Fibroblast of skin of left quadriceps (primary cell): ENCODE results near the gene ANAPC4.

Experiments used
- DNase-seq, 2 experiments: peaks; one replicate each; pipeline ENCODE4 v3.0.0-alpha.2; 2013; ENCODE audit warnings: low read depth in 2 of 2

The ANAPC4 gene

DNA sequence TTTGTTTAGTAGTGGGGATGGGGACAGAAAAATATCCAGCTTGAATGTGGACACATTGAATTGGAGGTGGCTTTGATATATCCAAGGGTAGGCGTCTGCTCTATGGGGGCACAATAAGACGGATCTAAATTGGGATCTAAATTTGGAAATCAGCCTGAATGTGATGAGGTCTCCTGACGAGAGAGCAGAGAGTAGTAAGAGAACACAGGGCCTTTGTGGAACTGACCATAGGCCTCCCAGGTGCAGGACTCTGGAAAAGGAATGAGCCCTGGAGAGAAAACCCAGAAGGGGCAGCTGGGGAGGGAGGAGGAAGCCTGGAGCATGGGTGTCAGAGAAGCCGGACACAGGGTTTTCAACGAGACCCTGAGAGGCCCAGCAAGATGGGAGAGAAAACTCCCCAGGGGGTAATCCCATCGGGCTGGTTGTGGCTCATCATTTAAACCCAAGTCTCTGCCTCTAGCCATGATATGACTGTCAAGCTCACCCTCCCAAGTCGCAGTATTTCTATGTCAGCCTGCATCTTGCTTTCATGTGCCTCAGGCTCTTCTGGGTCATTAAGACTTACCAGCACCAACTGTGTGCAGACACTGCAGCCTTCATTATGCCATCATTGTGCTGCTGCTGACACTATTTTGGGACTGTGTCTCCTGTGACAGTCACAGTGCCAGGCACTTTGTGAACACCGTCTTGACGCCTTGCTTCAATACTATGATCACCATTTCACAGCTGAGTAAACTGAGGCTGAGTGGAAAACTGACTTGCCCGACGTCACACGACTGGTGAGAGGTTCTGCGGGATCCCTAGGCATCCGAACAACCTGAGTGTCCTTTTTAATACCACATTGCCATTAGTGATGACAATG, 57.1 kb downstream of the ANAPC4 start:
- no peak for DNase-seq

GRCh38 chr4:25437926-25438325, 60.9 kb downstream of the ANAPC4 start:
- DNase-seq, result no peak

GRCh38 chr4:25439918-25440477, 62.9 kb downstream of the ANAPC4 start:
- DNase-seq, result peak; percentile 32 to 33

GRCh38 chr4:25440478-25441030, 63.5 kb downstream of the ANAPC4 start:
- no peak for DNase-seq

GRCh38 chr4:25441519-25442117, 64.6 kb downstream of the ANAPC4 start:
- peak; percentile 14 to 25 for DNase-seq

DNA sequence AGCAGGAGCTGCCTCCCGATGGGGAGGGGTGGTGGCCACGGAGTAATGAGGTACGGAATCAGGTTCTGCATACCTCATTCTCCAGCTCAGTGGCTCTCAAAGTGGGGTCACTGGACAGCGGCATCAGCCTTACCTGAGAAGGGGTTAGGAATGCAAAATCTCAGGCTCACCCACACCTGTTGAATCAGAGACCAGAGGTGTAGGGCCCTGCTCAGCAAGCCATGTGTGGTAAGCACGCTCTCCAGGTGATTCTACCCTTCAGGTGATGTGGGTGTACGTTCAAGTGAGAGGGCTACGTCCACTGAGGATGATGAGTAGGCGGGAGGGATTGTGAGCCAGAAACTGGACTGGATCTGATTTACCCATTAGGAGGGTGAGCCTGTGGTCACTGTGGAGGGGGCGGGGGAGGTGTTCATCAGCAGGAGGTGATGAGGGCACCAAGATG, 65.8 kb downstream of the ANAPC4 start:
- no peak for DNase-seq

DNA sequence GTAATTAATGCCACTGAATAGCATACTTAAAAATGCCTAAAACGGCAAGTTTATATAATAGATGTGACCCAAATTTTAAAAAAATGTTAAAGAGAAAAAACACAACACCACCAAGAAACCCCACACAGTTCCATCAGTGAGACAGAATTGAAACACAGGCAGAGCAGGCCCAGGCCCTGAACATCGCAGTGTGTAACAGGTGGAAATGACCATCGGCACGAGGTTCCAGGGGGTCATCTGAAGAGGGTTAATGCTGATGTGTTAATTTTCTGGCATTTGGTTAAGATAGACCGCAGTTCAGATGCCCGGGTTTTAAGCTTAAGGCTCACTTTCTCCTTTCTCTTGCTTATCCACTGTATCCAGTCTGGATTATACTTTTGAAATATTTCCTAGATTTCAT, 66.8 kb downstream of the ANAPC4 start:
- DNase-seq, result no peak

GRCh38 chr4:25446611-25447010, 69.5 kb downstream of the ANAPC4 start:
- DNase-seq, result no peak

DNA sequence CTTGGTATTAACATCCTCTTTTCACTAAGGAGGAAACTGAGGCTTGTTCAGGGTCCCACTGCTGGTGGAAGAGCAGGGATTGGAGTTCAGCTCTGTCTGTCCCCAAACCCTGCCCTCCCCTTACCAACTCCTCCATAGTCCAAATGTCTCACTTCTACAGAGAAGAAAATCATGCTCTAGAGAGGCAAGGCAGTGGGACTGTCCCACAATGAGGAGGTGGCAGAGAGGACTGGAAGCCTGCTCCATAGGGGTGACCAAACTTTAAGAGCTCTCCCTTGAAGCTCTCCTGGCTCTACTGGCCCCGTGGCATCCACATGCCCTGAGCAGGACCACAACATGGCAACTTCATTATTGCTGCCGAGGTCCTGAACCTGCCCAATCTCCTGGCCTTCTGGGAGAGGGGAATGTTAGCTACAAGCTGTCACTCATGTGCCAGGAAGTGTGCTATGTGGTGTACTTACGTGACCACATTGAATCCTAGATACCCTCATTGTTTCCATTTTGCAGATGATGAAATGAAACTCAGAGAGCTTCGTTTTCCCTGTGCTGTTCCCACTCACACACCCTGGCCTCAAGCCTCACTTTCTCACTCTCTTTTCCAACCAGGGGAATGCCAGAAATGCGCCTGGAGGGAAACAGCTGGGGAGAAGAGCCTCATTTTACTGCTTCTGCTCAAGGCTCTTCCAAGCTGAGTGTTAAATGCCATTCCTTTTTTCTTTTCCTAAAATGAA, 71.5 kb downstream of the ANAPC4 start:
- peak; percentile 24 to 46 for DNase-seq

- DNase-seq, result no peak
Observed at GRCh38 chr4:25449270-25449669, 72.2 kb downstream of the ANAPC4 start.

- DNase-seq, result no peak
Observed at GRCh38 chr4:25449688-25450087, 72.6 kb downstream of the ANAPC4 start.

- DNase-seq, result no peak
Observed at GRCh38 chr4:25450491-25450901, 73.4 kb downstream of the ANAPC4 start.

GRCh38 chr4:25451676-25452075, 74.6 kb downstream of the ANAPC4 start:
- DNase-seq, result no peak

DNA sequence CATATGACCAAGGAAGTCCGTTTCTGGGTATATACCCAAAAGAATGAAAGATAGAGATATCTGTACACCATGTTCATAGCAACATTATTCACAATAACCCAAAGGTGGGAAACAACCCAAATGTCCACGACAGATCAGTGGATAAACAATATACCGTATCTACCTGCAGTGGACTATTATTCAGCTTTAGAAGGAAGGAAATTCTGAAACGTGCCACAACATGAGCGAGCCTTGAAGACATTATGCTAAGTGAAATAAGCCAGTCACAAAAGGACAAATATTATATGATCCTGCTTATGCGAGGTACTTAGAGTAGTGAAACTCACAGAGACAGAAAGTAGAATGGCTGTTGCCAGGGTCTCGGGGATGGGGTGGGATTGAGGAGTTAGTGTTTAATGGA, 75.0 kb downstream of the ANAPC4 start:
- DNase-seq, result no peak

DNA sequence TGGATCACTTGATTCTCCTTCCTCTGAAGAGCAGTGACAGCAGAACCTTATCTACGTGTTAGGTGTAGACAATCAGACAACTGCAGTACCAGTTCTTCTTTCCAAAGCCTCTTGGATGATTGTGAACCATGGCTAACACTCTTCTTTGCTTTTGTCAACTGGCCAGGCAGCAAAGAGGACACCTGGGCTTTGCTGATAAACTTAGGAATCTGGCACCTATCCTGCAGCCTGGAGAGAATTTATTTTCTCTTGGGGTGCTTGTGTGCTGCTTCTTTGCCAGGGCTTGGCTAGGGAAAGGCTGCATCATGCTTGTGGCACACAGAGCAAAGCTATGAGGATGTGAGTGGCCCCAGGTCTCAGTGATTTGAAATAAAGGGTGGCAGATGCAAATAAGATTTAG, 77.4 kb downstream of the ANAPC4 start:
- no peak for DNase-seq

DNA sequence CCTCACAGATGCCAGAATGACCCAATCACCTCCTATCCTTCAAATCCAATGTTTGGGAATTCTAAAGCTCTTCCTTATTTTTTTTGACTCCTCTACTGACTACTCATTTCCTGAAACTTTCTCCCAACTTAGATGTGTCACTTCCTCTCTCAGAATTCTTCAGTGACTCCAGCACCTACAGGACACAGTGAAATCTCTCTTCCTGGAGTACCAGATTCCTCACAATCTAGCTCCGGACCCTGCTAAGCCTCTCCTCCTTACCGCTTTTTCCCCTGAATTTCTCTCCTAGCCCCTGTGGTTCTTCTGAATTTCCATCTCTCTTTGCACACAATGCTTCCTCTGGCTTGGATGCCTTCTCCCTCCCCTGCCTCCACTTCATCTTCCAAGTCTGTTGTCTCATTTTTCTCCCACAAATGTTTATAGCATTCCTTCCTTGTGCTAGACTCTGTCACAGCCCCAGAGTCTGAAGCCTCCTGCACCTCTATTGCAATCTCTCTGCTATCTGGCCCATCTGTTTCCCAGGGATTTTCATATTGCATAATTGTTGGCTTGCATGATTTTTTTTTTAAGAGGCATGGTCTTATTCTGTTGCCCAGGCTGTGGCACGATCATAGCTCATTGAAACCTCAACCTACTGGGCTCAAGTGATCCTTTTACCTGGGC, 80.1 kb downstream of the ANAPC4 start:
- peak; percentile 47 to 52 for DNase-seq

GRCh38 chr4:25466966-25467697, 90.1 kb downstream of the ANAPC4 start:
- no peak for DNase-seq

DNA sequence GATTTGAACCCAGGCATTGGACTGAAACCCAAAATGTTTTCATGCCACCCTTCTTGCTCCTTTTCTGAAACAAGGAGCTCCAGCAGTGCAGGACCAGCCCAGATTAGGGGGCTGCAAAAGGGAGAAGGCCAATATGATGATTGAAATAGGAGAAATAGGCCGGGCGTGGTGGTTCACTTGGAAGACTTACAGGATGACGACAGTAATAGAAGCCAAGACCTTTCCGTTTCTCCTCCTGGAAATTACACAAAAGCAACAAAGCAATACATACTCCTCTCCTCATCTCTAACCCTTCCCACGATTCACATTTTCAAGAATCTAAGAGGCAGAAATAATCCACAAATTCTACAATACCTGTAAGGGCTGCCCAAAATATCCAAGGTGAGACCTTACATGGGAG, 90.8 kb downstream of the ANAPC4 start:
- no peak for DNase-seq
